Skeletal muscle satellite cell (primary cell): Measurements from ENCODE around the gene TBX2.

Source experiments
- H3K27me3 ChIP-seq: 2 replicates; pipeline ENCODE4 v1.7.0; 2013; ENCODE audit warnings: low read length; ENCODE audit not compliant: control insufficient read depth, insufficient read depth
- H3K36me3 ChIP-seq: 2 replicates; pipeline ENCODE4 v1.7.0; 2013; ENCODE audit warnings: mild to moderate bottlenecking, control low read depth, low read length; ENCODE audit not compliant: insufficient read depth
- H3K4me1 ChIP-seq: 2 replicates; pipeline ENCODE4 v1.7.0; 2013; ENCODE audit warnings: low read length; ENCODE audit not compliant: control insufficient read depth, insufficient read depth
- H3K4me2 ChIP-seq: 2 replicates; pipeline ENCODE4 v1.7.0; 2013; ENCODE audit warnings: mild to moderate bottlenecking, low read length
- H3K4me3 ChIP-seq: 2 replicates; pipeline ENCODE4 v1.7.0; 2013; ENCODE audit warnings: low read length
- H3K9ac ChIP-seq: 2 replicates; pipeline ENCODE4 v1.7.0; 2013; ENCODE audit warnings: mild to moderate bottlenecking, low read depth, low read length, moderate library complexity
- H3K9me3 ChIP-seq: replicated peaks from 2 replicates; pipeline ENCODE4 v1.7.0; 2013; ENCODE audit warnings: mild to moderate bottlenecking, control low read depth, low read length

TBX2 gene

DNA sequence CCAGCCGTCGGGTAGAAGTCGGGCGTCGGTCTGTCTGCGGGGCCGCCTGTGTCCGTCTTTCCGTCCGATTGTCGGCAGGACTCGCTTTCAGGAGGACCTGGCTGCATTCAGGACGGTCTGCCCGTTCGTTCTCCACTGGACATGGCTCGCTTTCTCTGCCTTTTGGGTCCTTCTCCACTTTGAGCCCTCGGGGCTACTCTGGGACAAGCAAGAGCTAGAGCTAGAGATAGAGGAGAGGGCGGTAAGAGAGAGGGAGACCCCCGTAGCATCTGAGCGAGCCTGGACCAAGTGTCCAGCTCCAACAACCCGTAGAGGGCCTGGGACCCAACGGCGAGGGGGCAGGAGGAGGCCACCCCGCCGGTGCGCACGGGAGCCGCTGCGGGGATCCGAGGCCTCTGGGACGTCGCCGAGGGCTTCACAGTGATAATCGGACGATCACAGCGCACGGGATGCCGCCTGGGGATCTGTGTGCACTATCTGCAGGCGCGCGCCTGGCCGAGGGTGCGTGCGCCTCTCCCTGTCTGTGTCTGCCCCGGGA, 57.1 kb downstream of the TBX2 start:
- Histone ChIP-seq H3K27me3 (peaks cover 86% of the 10 kb centered on the region), H3K4me1 (peaks cover 3% of the 10 kb centered on the region), H3K9me3 (peaks cover 9% of the 10 kb centered on the region), H3K4me2 (no peak overlapping the region), H3K4me3 (no peak overlapping the region), H3K36me3 (no peaks in the 10 kb centered on the region), H3K9ac (no peak overlapping the region)

DNA sequence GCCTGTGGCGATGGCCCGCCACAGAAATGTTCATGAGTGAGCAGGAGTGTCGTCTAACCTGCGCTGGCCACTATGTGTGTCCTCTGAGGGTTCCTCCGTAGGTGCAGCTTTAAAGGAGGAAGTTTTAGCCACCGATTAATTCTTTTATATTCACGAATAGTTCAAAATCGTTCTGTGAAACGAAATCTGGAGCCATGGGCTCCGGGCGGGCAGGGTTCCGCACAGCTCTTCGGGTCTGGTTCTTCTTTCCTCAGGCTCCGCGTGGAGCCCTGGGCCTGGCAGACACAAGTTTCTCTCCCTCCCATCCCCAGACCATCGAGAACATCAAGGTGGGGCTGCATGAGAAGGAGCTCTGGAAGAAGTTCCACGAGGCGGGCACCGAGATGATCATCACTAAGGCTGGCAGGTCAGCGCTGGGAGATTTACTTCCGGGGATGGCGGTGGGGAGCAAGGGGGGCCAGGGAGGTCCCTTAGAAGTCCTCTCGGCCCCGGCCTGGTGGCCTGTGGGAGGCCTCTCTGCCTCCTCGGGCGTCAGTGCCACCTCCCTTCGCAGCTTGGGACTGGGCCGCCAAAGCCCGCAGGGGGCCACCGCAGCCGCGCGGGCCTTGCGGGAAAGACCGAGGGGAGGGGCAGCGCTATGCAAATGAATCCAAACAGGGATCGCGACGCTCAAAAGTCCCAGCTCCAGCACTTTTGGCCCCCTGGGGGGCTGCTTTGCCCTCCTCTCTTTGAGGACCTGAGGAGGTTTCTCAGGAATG, 57.8 kb downstream of the TBX2 start:
- Histone ChIP-seq H3K9ac (no peak overlapping the region), H3K9me3 (peaks cover 9% of the 10 kb centered on the region), H3K27me3 (peaks cover 83% of the 10 kb centered on the region), H3K4me3 (no peak overlapping the region), H3K36me3 (no peaks in the 10 kb centered on the region), H3K4me2 (peak overlapping the region; percentile 37), H3K4me1 (peaks cover under 1% of the 10 kb centered on the region)

DNA sequence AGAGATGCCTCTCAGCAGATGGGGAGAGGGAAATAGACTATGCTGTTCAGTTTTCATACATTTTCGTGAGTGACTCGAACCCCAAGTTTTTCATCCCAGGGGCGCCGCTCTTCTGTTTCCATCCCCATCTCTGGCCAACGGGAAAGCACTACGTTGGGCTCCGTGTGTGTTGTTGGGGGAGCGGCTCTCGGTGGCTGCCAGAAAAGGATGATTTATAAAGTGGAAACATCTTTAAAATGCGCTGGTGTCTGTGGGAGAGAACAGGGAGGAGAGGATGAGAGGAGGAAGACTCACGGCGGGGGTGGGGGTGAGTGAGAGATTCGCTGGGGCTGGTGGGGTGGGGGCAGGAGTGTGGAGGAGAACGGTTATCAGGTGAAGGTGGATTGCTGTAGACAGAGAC, 58.4 kb downstream of the TBX2 start:
- Histone ChIP-seq H3K27me3 (peaks cover 83% of the 10 kb centered on the region), H3K4me2 (no peak overlapping the region), H3K4me1 (no peaks in the 10 kb centered on the region), H3K4me3 (no peak overlapping the region), H3K36me3 (no peaks in the 10 kb centered on the region), H3K9ac (no peak overlapping the region), H3K9me3 (peaks cover 9% of the 10 kb centered on the region)

DNA sequence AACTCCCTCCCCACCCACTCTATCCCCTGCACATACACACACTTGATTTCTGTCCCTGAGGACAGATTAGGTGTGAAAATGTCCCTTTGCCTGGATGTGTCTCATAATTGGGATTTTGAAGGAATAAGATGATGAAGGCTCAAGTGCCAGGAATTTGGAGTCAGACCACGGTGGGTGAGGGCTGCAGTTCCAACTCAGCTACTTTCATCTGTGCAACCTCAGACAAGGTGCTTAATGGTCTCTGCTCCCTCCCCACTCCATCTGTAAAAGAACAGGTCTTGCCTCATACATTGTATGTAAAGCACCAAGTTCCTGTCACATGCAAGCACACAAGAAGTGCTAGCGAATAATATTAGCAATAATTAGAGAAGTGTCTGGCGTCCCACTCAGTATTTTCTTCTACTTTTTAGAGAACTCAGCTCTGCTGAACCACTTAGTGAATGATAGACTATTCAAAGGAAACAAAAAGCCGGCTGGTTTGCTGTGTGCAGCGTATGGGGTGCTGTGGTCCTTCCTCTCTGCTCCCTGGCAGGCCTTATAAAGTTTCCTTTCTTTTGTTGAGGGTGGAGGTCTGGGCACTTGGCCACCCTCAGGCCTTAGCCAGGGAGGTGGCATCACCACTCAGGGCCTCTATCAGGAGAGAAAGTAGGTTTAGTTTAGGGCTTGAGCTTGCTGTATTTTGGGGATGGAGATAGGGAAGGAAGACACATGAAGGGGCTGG, 58.9 kb downstream of the TBX2 start:
- H3K27me3 ChIP-seq: peaks cover 82% of the 10 kb centered on the region
- H3K4me2 ChIP-seq: no peak overlapping the region
- no peak overlapping the region for H3K4me3 ChIP-seq
- H3K36me3 ChIP-seq: no peaks in the 10 kb centered on the region
- H3K9ac ChIP-seq: no peak overlapping the region
- peaks cover 9% of the 10 kb centered on the region for H3K9me3 ChIP-seq
- H3K4me1 ChIP-seq: no peaks in the 10 kb centered on the region
